Stomach (tissue), 9 donors: ENCODE measurements around the gene SPATA20. TPM values are rescaled to one million over a fixed set of nuclear protein-coding genes. Genes with fewer than 3 reads are reported as not detected.

Experiments
- DNase-seq, 2 donors: peaks; one replicate each; pipeline versions ENCODE4 v3.0.0 to v3.0.0-alpha.2; 2013 to 2019
- H3K27ac ChIP-seq, 5 donors: fragments of 200-600 bp in 4 of 5; sonication (generic) in 4 of 5; one replicate each; pipeline ENCODE4 v1.5.1; 2013 to 2019; ENCODE audit warnings: mild to moderate bottlenecking in 1 of 5, moderate library complexity in 1 of 5
- H3K27me3 ChIP-seq, 3 donors: fragments of 200-600 bp; sonication (generic); one replicate each; pipeline ENCODE4 v1.5.1; 2017 to 2019; ENCODE audit warnings: mixed run types in 1 of 3
- H3K36me3 ChIP-seq, 4 donors: fragments of 200-600 bp; sonication (generic); 1 replicate in 3 of 4; 2 replicates in 1 of 4; pipeline ENCODE4 v1.5.1; 2016 to 2019
- H3K4me1 ChIP-seq, 4 donors: fragments of 200-600 bp; sonication (generic); one replicate each; pipeline ENCODE4 v1.5.1; 2016 to 2019
- H3K4me3 ChIP-seq, 4 donors: fragments of 200-600 bp; sonication (generic) in 3 of 4; one replicate each; pipeline ENCODE4 v1.5.1; 2016 to 2019; ENCODE audit warnings: mild to moderate bottlenecking in 1 of 4
- H3K9me3 ChIP-seq, 4 donors: fragments of 200-600 bp; sonication (generic); one replicate each; pipeline ENCODE4 v1.5.1; 2016 to 2019
- CTCF ChIP-seq, 7 experiments: fragments of 450-650 bp in 4 of 7; fragments of 200-600 bp in 3 of 7; sonication (generic) in 3 of 7; IDR thresholded peaks; one replicate each; pipeline ENCODE4 v1.5.1; 2016 to 2019; ENCODE audit warnings: antibody characterized with exemption in 7 of 7, control low read depth in 2 of 7, mild to moderate bottlenecking in 1 of 7
- EP300 ChIP-seq: sonication (generic); formaldehyde crosslinking; IDR thresholded peaks from one replicate; pipeline ENCODE4 v1.6.1; 2017; ENCODE audit warnings: antibody characterized with exemption
- POLR2A ChIP-seq, 4 donors: fragments of 450-650 bp; IDR thresholded peaks; one replicate each; pipeline ENCODE4 v1.6.1; 2016; ENCODE audit warnings: antibody characterized with exemption in 4 of 4, control low read depth in 2 of 4, mild to moderate bottlenecking in 1 of 4, moderate library complexity in 1 of 4
- POLR2AphosphoS5 ChIP-seq, 3 donors: sonication (generic); formaldehyde crosslinking; IDR thresholded peaks; one replicate each; pipeline ENCODE4 v1.6.1; 2016; ENCODE audit warnings: antibody characterized with exemption in 3 of 3
- WGBS, 5 donors: extraction: QIAGEN DNeasy Blood & Tissue Kit in 3 of 5; methylation state at CpG; one replicate each; pipeline versions ENCODE4 v1.1.5 to v1.1.7; 2013 to 2018; 5-methylcytosine and 5-hydroxymethylcytosine counted together
- intact Hi-C: fragments of 100-400 bp; cut with DNase I; formaldehyde crosslinking; loops from one replicate; pipeline ENCODE4 v1.15.1; 2023; ENCODE audit warnings: low total_unique reads
- polyA plus RNA-seq, 3 donors: library from polyadenylated mRNA; stranded (reverse); fragments of 200-250 nt; gene quantifications; one replicate each; pipeline ENCODE4 v1.2.3, GENCODE V29; 2013
- total RNA-seq, 5 donors: library from RNA; depleted of rRNA; stranded (reverse); fragments of >200 nt; gene quantifications; one replicate each; pipeline versions ENCODE4 v1.1.0 to v1.2.3, GENCODE V29; 2014 to 2016
- donor health status: healthy with polysubstance abuse.
- donor health status: Bipolar disorder and iron deficiency.
- donor health status: healthy.

Gene SPATA20
- total and polyA plus RNA-seq, 8 donors: 24.8 to 1,214 (median 80.8) TPM

GRCh38 chr17:50506298-50506697 lies 40.7 kb upstream of the SPATA20 start:
- Histone ChIP-seq H3K27me3 (no peaks in the 10 kb centered on the region), H3K36me3 (no peaks in the 10 kb centered on the region), H3K4me1 (peaks cover 11 to 27% (median 18%) of the 10 kb centered on the region in 4 donors), H3K4me3 (no peak overlapping the region), H3K9me3 (no peaks in the 10 kb centered on the region), H3K27ac (peak overlapping the region in 1 of 5 donors; percentile 13)
- intact Hi-C loops: no loop called here
- WGBS, 5 donors: 79 to 93% (median 87%) methylated on average over 4 to 7 of the region's 7 CpGs
- no peak for DNase-seq
- TF ChIP-seq CTCF (IDR thresholded peaks at IDR 0.05) (no peak), EP300 (no peak), POLR2AphosphoS5 (IDR thresholded peaks at IDR 0.05) (no peak), POLR2A (IDR thresholded peaks at IDR 0.05) (no peak)

- TF ChIP-seq CTCF (IDR thresholded peaks at IDR 0.05) (no peak), POLR2A (IDR thresholded peaks at IDR 0.05) (no peak), EP300 (no peak), POLR2AphosphoS5 (IDR thresholded peaks at IDR 0.05) (peak; percentile 38 to 63 (median 49))
- Histone ChIP-seq H3K4me3 (peak within 1 kb of the TSS; percentile 57 to 63 (median 60)), H3K27me3 (no peaks in the 10 kb centered on the region), H3K9me3 (no peaks in the 10 kb centered on the region), H3K27ac (peak within 1 kb of the TSS; percentile 37 to 89 (median 75)), H3K4me1 (peaks cover 11 to 31% (median 18%) of the 10 kb centered on the region in 4 donors), H3K36me3 (no peaks in the 10 kb centered on the region)
- peak; percentile 87 to 96 for DNase-seq
- intact Hi-C loops: no loop called here
- 9 to 24% (median 12%) methylated on average over 16 to 66 of the region's 66 CpGs for WGBS, 5 donors
Observed at GRCh38 chr17:50507871-50508572, 39.0 kb upstream of the SPATA20 start, which contains the start of gene MYCBPAP. MYCBPAP (plus strand) TSS chr17:50508439; CDS start chr17:50508675, 236 bp downstream.

- no peaks in the 10 kb centered on the region for H3K27me3 ChIP-seq
- peak overlapping the region; percentile 37 to 89 (median 75) for H3K27ac ChIP-seq
- peak in 1 of 2 donors; percentile 42 for DNase-seq
- TF ChIP-seq POLR2AphosphoS5 (IDR thresholded peaks at IDR 0.05) (no peak), EP300 (no peak), POLR2A (IDR thresholded peaks at IDR 0.05) (no peak), CTCF (IDR thresholded peaks at IDR 0.05) (peak in 1 of 7 experiments; percentile 20)
- peaks cover 11 to 37% (median 21%) of the 10 kb centered on the region in 4 donors for H3K4me1 ChIP-seq
- 25 to 41% (median 35%) methylated on average over 24 to 32 of the region's 32 CpGs for WGBS, 5 donors
- no peaks in the 10 kb centered on the region for H3K9me3 ChIP-seq
- peak overlapping the region; percentile 57 to 63 (median 60) for H3K4me3 ChIP-seq
- no peaks in the 10 kb centered on the region for H3K36me3 ChIP-seq
- intact Hi-C loops: no loop called here
Observed at GRCh38 chr17:50508573-50509460, 38.2 kb upstream of the SPATA20 start.

GRCh38 chr17:50511058-50511457 lies 35.9 kb upstream of the SPATA20 start:
- Histone ChIP-seq H3K36me3 (no peaks in the 10 kb centered on the region), H3K4me3 (no peak overlapping the region), H3K27ac (peak overlapping the region; percentile 19 to 66 (median 52)), H3K4me1 (peaks cover 11 to 39% (median 21%) of the 10 kb centered on the region in 4 donors), H3K27me3 (no peaks in the 10 kb centered on the region), H3K9me3 (no peaks in the 10 kb centered on the region)
- WGBS, 5 donors: 30 to 58% (median 46%) methylated on average over 3 of the region's 3 CpGs
- no peak for TF ChIP-seq EP300
- TF ChIP-seq POLR2AphosphoS5 (IDR thresholded peaks at IDR 0.05): no peak
- no peak for TF ChIP-seq POLR2A (IDR thresholded peaks at IDR 0.05)
- TF ChIP-seq CTCF (IDR thresholded peaks at IDR 0.05): no peak
- intact Hi-C loops: no loop called here
- peak in 1 of 2 donors; percentile 73 for DNase-seq
